HUDEP-2 (cell line): ENCODE data around the gene CCL16.
A peak's percentile ranks its signal among the peaks of the same experiment; 100 is the strongest.
"Not testable (repeated sequence)": the region's sequence is repeated elsewhere in the genome, so short reads cannot be mapped to it uniquely, and the experiment has no call there.

Experiments used
- DNase-seq, 76 experiments: peaks; one replicate each; lab custom pipeline; 2025; ENCODE audit not compliant: unreplicated experiment in 76 of 76; lab: John Stamatoyannopoulos, UW

Gene CCL16

GRCh38 chr17:35981246-35981645 is at the start of gene CCL16:
CCL16 (minus strand) TSS chr17:35981497; CDS start chr17:35981420, 77 bp downstream.
- no peak for DNase-seq

- DNase-seq: no peak
Measured at GRCh38 chr17:36030956-36031355, 49.7 kb upstream of the CCL16 start.

GRCh38 chr17:36027761-36028160 is 46.5 kb upstream of the CCL16 start:
- DNase-seq: no peak

- DNase-seq: no peak
Measured at GRCh38 chr17:36024106-36024869, 43.0 kb upstream of the CCL16 start.

- DNase-seq: no peak
Measured at GRCh38 chr17:36019423-36019822, 38.1 kb upstream of the CCL16 start.

GRCh38 chr17:36017799-36018198 is 36.5 kb upstream of the CCL16 start, which contains the start of gene CCL23:
CCL23 (minus strand) TSS chr17:36017972; CDS start chr17:36017897, 75 bp downstream.
- no peak for DNase-seq

- no peak for DNase-seq
Measured at GRCh38 chr17:36016555-36016954, 35.3 kb upstream of the CCL16 start.

GRCh38 chr17:36015895-36016294 is 34.6 kb upstream of the CCL16 start:
- DNase-seq: not testable (repeated sequence)

- DNase-seq: no peak
Measured at GRCh38 chr17:36014946-36015345, 33.6 kb upstream of the CCL16 start.

- peak in 11 of 76 experiments; percentile 6 to 62 (median 14) for DNase-seq
Measured at GRCh38 chr17:36011201-36011600, 29.9 kb upstream of the CCL16 start.

- DNase-seq: peak in 1 of 76 experiments; percentile 6
Measured at GRCh38 chr17:36008998-36009665, 27.8 kb upstream of the CCL16 start.

GRCh38 chr17:36004594-36005108 is 23.4 kb upstream of the CCL16 start:
- no peak for DNase-seq

- DNase-seq: no peak
Measured at GRCh38 chr17:36002631-36003030, 21.3 kb upstream of the CCL16 start.

- DNase-seq: no peak
Measured at GRCh38 chr17:36001862-36002603, 20.7 kb upstream of the CCL16 start.

GRCh38 chr17:36001110-36001771 is 19.9 kb upstream of the CCL16 start, which contains the start of gene CCL15:
CCL15 (minus strand) TSS chr17:36001553; CDS start chr17:36001492, 61 bp downstream.
- no peak for DNase-seq

- no peak for DNase-seq
Measured at GRCh38 chr17:36000732-36001109, 19.4 kb upstream of the CCL16 start.

- no peak for DNase-seq
Measured at GRCh38 chr17:35998756-35999155, 17.5 kb upstream of the CCL16 start.

GRCh38 chr17:35998018-35998545 is 16.8 kb upstream of the CCL16 start:
- DNase-seq: no peak

GRCh38 chr17:35995346-35995745 is 14.0 kb upstream of the CCL16 start:
- not testable (repeated sequence) for DNase-seq

- DNase-seq: no peak
Measured at GRCh38 chr17:35991075-35991474, 9.8 kb upstream of the CCL16 start.
